Activated effector memory CD4-positive, alpha-beta T cell treated with Interleukin-2 at 50 U/mL for 16 hours (primary cell): ENCODE data around the gene SYNE3.
"Not testable (repeated sequence)": the region's sequence is repeated elsewhere in the genome, so short reads cannot be mapped to it uniquely, and the experiment has no call there.

Experiments
- DNase-seq: peaks from one replicate; pipeline ENCODE4 v3.0.0-alpha.2; 2020

SYNE3 gene

DNA sequence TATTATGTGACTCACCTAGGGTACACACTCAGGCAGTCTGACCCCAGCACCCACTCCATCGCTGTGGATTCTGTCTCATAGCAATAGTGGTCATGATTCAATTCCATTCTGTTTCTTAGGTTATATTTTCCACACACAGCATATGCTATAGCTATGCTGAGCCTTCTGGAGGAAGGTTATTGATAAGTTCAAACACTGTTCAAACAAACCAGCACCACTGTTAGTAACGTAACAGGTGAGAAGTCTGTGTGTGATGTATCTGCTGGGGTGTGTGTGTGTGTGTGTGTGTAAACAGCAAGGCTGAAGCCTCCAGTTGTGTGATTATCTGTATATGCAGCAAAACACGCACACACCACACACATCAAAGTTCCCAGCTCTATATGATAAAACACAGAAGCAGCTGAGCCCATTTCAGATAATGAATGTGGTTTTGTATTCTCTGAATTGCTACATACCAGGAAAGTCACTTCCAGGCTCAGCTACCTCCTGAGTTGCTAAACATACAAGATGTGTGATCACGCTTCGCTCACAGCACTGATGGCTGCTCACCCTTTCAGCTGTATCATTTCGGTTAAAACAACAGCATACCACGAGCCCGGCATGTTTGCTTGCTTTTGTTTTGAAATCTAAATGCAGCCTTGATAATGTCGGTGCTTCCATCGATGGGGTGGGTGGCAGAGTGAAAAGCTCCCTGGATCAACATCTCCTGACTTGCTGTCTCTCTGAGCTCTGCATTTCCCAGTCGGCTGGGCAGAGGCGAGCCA lies 6.8 kb upstream of the SYNE3 start:
- DNase-seq, result no peak

DNA sequence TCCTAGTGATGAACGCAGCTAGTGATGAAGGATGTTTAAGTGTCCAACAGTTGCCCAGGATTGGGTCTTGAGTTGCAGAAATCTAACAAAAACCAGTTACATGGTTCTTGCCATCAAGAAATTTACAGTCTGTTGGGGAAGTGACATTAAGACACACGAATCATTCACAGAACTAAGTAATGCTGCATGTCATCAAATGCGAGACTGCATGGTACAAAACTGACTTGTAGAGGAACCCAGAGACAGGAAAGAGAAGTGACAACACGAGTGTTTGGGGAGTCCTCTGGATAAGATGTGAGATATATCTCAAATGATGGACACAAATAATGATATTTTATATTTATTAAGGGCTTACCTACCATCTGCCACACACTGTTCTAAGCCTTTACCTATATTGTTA lies 6.1 kb upstream of the SYNE3 start:
- DNase-seq, result no peak

DNA sequence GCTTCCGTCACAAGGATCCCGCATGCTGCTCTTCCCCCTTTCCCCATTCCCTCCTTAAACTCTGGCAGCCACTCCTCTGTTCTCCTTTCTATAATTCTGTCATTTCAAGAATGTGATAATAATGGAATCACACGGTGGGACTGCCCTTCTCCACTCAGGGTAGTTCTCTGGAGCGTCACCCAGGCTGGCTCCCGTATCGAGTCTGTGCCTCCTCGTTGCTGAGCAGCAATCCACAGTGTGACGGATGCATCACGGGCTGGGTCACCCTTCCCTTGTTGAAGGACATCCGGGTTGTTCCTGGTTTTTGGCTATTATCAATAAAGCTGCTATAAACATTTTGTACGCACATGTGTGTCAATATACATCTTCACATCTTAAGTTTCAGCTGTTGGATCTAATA lies 5.7 kb upstream of the SYNE3 start:
- DNase-seq, result no peak

DNA sequence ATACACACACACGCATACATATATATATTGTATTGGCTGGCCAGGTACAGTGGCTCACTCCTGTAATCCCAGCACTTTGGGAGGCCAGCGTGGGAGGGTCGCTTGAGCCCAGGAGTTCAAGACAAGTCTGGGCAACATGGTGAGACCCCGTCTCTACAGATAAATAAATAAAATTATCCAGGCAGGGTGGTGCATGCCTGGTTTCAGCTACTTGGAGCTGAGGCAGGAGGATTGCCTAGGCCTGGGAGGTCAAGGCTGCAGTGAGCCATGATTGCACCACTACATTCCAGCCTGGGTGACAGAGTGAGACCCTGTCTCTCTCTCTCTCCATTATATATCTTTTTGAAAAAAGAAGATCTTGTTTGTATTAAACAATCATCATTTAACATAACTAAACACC lies 4.6 kb upstream of the SYNE3 start:
- DNase-seq, result no peak

DNA sequence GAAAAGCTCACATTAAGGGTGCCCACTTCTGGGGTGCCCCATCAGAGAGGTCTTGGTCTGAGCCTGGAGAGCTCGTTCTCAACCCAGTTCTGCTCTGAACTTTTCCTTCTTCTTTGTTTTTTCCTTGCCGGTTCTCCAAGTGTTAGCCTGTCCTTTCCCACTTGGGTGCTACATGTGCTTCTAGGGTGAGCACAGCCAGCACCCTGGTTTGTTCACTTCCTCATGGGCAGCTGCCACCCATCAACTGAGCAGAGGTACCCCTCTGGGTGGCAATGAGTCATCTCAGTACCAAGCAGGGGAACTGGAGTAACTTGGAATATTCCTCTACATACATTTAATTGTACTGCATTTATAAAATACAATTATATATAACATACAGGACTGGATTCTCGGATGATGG lies 3.9 kb upstream of the SYNE3 start:
- no peak for DNase-seq

DNA sequence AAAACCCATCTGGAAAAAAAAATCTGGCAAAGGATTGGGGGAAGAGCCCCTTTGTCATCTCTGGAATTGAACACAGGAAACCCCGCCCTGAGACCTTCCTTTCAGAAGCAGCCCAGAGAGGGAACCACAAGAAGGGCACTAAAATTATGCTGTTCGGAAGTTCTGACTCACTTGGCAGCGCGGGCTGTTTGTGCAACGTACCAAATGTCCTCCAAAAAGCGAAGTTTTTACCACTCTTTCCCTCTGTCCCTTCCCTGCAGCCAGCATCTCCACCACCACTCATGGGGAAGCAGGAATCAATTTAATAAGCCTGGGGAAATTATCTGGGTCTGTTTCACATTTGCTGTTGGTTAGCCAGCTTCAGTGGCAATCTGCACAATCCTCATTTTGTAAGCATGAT lies 3.2 kb upstream of the SYNE3 start:
- DNase-seq, result peak; percentile 65

DNA sequence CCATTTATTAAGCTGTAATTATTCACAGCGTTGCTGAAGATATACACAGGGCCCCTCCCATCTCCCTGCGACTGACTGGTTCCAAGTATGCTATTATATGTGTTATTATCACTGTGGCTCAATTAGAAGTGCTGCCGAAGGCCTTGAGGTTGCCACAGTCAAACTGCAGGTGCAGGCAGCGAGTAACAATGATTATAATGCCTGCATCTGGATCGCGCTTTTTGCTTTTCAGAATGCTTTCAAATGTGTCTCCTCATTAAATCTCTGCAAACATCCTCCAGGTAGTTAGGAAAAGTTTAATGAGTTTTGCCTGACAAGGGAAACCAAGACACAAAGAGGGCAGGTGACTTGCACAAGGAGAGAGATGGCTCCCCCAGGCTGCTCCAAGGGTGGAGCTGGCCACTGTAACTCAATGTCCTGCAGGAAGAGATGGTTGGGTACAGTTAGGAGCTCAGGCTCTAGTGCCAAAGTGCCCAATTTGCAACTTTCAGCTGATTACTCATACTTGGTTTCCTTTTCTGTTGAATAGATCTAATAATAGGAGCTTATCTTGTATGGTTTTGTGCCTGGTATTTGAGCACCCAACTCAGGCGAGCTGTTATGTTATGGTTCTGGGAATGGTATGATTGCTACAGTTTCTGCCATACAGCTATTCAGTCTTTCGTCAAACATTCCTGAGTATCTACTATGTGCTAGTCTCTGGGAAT lies 1.7 kb upstream of the SYNE3 start:
- no peak for DNase-seq

DNA sequence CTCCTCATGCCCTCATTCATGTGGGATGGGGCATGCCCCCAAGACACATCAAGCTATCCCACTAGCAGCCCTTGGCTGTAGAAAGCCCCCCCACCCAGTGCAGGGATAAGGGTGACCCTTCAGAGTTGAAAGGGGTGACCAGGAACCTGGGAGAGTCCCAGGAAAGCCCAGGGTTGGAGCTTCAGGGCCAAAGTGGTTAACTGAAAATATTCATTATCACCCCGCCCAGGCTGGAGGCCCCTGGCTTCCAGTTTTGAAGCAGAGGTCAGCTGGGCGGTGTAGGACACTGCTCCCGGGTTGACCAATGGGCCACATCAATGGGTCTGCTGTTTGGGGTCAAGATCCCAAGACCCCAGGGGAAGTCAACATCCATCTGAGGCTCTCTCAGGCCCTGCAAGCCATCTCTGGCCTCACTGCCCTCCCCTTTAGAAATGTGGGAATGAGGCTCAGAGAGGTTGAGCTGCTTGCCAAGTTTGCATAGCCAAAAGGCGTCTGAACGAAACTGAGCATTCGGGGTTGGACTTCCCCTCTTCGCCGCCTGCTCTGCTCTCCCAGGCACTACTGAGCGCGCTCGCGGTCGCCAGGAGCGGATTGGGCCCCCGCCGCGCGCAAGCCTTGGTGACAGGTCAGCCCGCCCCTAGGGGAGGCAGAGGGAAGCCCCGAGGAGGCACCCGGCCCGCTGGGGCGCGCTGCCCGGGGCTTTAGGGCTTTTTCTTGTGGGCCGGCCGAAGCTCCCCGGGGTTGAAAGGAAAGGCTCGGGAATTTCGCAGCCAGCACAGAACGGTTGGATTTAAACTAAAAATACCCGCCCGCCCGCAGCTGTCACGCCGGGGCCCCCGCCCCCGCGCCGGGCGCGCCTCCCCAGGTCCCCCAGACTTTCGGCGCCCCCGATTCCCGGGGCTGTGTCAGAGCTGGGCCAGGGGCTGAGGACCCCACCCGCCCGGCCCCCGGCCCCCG lies 576 bp downstream of the SYNE3 start:
- peak; percentile 73 for DNase-seq

DNA sequence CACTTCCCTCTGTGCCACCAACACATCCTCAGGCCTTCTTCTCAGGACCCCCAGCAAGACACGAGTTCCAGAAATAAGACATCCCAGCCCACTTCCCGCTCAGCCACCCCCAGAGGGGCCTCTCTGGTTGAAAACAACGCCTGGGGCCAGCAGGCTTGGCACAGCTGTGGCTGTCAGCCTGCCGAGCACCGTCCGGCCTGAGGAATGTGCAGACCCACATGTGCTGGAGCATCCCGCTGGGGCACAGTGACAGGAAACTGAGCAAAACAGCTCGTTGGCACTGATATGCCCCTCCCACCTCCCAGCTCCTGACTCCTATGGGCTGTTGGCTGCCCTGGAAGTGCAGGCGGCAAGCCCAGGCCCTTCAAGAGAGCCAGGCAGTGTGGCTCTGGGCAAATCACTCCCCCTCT lies 1.4 kb downstream of the SYNE3 start:
- no peak for DNase-seq

DNA sequence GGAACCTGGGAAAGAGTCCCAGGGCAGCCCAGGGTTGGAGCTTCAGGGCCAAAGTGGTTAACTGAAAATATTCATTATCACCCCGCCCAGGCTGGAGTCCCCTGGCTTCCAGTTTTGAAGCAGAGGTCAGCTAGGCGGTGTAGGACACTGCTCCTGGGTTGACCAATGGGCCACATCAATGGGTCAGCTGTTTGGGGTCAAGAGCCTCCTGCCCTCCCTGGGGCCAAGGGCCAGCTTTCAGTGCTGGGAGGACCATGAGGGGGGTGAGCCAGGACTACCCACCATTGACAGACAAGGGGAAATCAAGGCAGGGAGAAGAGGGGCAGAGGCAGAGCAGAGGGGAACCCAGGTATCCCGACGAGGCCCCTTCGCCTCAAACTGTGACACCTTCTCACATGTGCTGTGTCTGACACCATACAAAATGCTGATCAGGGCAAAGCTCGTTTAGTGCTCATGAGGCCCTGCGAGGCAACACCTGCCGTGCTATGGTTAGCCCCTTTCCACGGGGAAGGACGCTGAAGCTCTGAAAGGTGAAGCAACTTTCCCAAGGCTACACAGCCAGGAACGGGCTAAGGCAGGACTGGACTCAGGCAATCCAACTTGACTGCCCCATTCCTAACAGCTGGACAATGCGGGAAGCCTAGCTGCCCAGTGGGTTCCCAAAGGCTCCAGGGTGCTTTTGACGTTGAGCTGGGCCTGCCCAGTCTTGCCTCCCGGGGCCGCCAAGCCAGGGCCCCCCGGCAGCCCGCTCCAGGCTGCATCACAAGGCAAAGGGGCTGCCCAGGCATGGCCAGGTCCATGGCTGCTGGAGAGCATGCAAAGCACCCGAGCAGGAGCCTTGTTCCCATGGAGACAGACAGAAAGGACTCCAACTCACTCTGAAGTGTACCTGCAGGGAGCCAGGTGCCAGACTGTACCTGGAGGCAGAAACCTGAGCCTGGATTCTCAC lies 2.0 kb downstream of the SYNE3 start:
- DNase-seq, result no peak

DNA sequence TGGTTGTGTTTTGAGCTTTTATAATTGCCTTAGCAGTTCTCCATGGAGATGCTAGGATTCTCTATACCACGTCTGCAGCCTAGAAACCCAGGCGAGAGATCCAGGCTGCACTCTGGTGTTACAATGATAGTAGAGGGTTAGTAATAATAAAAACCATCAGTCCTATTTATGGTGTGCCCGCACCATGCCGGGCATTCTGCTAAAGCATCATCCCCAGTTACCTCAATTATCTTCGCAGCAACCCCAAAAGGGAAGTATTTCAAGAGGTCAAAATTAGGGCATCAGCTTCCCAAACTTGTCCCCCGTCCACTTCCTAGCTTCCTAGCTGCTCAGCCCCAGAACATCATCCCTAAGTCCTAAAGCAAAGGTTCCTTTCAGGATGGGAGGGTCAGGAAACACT lies 3.2 kb downstream of the SYNE3 start:
- DNase-seq, result no peak

DNA sequence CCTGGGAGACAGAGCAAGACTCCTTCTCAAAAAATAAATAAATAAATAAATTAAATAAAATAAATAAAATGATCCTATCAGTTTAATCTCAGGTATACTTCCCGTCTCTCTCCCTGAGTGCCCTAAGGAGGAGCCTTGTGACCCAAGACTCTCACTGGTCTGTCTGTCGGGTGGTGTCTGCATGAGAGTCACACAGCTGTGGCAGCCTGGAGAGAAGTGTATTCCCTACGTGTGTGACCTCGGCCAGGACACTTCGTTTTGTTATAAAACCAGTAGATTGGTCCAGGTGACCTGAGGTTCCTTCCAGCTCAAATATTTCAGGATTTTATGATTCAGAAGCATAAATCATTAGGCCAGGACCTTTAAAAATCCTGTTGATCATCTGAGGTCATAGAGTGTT lies 4.8 kb downstream of the SYNE3 start:
- no peak for DNase-seq

DNA sequence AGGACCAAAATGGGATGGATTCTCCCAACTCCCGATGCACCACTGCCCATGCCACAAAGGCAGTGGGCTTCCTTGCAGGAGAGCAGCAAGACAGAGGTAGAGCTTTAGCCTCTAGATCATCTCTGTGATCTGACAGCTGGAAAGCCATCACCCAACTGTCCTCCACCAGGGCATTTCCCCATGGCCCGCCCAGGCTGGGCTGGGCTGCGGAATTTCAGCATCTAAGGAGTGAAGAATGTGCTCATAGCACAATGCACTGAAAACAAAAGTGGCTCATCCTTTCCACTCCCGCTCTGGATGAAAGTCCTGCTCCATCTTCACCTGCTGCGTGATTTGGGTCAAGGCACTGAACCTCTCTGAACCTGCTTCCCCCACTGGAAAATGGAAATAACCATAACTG lies 5.6 kb downstream of the SYNE3 start:
- DNase-seq, result no peak

DNA sequence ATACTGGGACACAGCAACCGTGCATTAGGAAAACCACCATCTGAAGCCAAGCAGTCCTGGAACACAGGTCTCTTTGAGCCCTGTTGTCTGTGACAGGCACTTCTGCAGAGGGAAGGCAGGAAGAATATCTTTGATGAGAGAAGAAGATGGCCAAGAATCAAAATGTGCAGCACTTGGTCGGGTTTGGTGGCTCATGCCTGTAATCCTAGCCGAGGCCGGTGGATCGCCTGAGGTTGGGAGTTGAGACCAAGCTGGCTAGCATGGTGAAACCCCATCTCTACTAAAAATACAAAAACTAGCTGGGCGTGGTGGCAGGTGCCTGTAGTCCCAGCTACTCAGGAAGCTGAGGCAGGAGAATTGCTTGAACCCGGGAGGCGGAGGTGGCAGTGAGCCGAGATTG lies 6.1 kb downstream of the SYNE3 start:
- DNase-seq, result not testable (repeated sequence)

DNA sequence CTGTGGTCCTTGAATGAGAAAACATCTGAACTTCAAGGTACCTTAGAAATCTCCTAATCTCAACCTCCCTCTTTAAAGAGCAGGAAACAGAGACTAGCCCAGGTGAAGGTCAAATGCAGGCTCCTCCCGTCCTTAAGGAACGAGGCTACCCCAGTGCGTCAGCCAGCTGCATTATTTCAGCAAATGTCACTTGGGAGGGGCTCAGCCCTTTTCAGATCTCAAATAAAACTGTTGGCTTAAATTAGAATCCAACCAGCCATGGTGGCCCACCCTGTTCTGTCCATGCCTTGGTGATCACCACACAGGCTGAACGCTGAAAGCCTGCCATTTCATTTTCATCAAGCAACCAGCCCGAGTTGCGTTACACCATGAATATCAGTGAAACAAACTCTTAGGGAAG lies 7.0 kb downstream of the SYNE3 start:
- DNase-seq, result no peak

DNA sequence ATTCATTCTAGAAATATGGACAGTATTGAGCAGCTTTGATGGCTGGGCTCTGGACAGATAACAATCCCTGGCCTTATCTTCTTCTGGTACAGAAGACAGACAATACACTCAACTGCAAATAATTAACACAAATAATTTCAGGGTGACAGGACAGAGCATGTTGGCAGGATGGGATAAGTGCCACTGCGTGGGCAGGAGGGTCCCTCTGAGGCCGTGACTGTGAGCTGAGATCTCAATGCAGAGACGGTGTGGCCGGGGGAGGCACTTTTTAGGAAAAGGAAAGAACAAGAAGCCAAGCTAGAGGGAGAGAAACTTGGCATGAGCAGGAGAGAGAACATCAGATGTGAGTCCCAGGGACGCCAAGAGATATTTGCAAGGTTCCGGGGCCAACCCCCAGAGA lies 8.1 kb downstream of the SYNE3 start:
- no peak for DNase-seq

DNA sequence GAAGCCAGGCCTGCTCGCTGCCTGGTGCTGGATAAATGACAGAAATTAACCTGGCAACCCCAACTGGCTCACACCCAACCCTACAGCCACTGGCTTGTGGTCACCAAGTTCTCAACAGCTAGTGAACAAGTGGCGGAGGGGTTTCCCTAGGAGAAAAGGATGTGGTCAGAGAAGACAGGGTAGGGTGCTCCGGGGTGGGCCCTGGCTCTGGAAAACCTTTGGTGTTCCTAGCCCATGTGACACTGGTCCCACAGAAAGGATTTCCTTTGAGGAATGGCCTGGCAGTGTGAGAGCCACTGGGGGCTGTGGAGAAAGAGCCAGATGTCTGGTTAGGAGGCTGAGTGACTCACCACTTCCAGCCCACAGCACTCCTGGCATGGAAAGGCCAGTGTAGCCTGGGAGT lies 8.7 kb downstream of the SYNE3 start:
- no peak for DNase-seq

DNA sequence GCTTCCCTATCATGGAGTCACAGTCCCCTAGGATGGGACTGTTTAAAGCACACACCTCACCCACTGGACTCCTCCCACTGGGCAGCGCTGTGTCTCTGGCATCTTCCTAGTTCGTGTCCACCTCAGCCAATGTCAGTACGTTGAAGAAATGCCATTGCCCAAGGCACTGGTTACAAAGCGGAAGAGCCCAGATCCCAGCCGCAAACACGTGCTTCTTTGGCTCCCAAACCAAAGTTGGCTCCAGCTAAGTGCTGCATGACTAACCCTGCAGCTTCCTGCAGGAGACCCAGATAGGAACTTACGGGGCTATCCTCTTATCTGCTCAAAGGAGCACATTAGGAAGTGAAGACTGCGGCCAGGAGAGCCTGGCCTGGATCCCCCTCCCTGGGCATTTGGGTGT lies 9.3 kb downstream of the SYNE3 start:
- no peak for DNase-seq

DNA sequence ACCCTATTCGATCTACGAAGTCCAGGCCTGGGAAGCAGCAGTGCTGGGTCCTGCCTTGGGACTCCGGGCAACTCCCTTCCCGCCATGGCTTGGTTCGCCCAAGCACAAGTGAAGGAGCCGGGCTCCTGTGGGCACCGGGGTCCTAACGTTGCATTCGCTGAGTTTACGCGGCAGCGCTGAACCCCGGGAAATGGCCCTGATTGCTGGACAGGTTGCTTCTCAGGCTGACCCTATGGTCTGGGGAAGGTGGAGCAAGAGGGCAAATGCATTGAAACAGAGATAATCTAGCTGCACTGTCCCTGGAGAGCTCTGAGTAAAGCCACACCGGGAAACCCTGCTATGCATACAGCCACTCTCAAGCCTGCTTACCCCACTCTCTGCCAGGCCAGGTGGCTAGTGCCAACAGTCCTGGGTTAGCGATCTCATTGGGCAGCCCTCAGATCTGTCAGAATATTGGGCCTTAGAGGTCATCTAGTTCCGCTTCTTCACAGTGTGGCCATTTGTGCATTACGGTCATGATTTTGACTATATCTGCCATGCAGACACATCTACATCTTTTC lies 11.3 kb downstream of the SYNE3 start:
- DNase-seq, result no peak

DNA sequence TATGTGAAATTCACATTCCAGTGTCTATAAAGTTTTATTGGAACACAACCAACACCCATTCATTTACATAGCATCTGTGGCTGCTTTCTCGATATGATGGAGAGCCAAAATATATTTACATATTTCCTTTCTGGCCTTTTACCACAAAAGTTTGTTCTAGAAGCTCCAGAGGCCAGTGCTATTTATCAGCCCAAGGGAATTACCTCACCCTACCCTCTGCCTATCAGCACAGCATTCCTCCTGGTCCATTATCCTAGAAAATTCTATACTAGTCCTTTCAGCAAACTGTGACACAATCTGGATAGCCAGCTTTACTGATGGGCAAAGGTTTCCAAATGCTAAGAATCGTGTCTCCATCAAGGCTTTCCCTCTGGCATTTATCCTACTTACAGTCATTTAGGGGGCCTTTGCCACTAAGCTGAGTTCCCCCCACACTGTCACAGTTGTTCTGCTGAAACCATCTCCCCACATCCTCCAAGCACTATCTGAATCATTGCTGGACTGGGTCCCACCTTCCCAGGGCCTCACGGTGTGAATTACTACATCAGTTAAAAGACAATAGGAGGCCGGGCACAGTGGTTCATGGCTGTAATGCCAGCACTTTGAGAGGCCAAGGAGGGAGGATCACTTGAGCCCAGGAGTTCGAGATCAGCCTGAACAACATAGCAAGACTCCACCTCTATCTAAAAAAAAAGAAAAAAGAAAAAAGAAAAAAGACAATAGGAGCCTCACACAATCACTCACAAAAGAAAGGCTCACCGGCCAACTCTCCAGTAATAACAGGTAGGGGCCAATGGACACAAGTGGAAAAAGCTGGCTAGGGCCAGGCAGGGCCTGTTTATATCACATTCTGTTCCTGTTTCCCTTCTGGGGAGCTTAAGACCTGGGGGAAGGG lies 12.1 kb downstream of the SYNE3 start:
- DNase-seq, result no peak
